ENCODE results near the gene TUSC2. TPM values are rescaled to one million over a fixed set of nuclear protein-coding genes. Genes with fewer than 3 reads are reported as not detected.

Gene TUSC2
- polyA plus RNA-seq, 1 donor from 2014 or later = 88.8 TPM

DNA sequence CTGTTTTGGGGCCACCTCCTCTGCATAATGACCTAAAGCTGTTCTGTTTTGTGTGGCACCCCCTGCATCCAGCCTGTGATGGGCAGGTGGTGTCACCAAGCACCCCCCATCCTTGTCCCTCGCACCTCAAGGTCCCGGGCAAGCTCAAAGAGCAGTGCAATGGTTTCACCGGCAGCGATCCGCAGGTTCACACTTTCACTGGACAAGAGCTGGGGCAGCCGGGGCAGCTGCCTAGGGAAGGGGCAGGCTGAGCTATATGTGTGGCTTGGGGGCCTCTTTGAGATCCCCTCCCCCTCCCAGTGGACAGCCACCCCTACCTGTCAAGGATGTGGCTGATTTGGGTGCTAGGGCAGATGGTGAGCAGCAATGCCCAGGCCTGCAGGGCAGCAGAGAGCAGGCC is 38.9 kb downstream of the TUSC2 start:
- no peaks in the 10 kb centered on the region for H3K9me2 ChIP-seq (ENCODE audit: insufficient read depth, low read length)
- no peaks in the 10 kb centered on the region for H3K36me3 ChIP-seq (ENCODE audit: insufficient read depth, low read length)
- TF ChIP-seq, protein P1, sequence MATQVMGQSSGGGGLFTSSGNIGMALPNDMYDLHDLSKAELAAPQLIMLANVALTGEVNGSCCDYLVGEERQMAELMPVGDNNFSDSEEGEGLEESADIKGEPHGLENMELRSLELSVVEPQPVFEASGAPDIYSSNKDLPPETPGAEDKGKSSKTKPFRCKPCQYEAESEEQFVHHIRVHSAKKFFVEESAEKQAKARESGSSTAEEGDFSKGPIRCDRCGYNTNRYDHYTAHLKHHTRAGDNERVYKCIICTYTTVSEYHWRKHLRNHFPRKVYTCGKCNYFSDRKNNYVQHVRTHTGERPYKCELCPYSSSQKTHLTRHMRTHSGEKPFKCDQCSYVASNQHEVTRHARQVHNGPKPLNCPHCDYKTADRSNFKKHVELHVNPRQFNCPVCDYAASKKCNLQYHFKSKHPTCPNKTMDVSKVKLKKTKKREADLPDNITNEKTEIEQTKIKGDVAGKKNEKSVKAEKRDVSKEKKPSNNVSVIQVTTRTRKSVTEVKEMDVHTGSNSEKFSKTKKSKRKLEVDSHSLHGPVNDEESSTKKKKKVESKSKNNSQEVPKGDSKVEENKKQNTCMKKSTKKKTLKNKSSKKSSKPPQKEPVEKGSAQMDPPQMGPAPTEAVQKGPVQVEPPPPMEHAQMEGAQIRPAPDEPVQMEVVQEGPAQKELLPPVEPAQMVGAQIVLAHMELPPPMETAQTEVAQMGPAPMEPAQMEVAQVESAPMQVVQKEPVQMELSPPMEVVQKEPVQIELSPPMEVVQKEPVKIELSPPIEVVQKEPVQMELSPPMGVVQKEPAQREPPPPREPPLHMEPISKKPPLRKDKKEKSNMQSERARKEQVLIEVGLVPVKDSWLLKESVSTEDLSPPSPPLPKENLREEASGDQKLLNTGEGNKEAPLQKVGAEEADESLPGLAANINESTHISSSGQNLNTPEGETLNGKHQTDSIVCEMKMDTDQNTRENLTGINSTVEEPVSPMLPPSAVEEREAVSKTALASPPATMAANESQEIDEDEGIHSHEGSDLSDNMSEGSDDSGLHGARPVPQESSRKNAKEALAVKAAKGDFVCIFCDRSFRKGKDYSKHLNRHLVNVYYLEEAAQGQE (IDR thresholded peaks at IDR 0.05; ENCODE audit: borderline replicate concordance) = no peak
- no peak for TF ChIP-seq RAD21 (conservative IDR thresholded peaks at IDR 0.05)
- TF ChIP-seq SMC3 (conservative IDR thresholded peaks at IDR 0.05; ENCODE audit: poor library complexity) = no peak
- no peak for TF ChIP-seq TAF1 (IDR thresholded peaks at IDR 0.05; ENCODE audit: low read depth)
- TF ChIP-seq POLR2AphosphoS5 (IDR thresholded peaks at IDR 0.05) = no peak
- no peaks in the 10 kb centered on the region for H4K20me1 ChIP-seq (ENCODE audit: insufficient read depth)
- H2AFZ ChIP-seq (ENCODE audit: low read depth, low read length) = no peak overlapping the region
- H3K27me3 ChIP-seq (ENCODE audit: insufficient read depth, low read depth, low read length) = no peaks in the 10 kb centered on the region
- no peaks in the 10 kb centered on the region for H3F3A ChIP-seq (ENCODE audit: insufficient read depth, low read length, poor library complexity, severe bottlenecking)
- no peaks in the 10 kb centered on the region for H3K9me3 ChIP-seq (ENCODE audit: low read length)
- no peak overlapping the region for H3K9ac ChIP-seq (ENCODE audit: low read length)
- peaks cover 6% of the 10 kb centered on the region for H3K79me2 ChIP-seq (replicated peaks; ENCODE audit: insufficient read depth, low read length)
- no peak overlapping the region for H3K27ac ChIP-seq (ENCODE audit: low read length)
- no peak overlapping the region for H3K4me3 ChIP-seq (ENCODE audit: low read length)
- no peak overlapping the region for H3K4me2 ChIP-seq (ENCODE audit: low read length)

GRCh38 chr3:50288387-50289007 is 39.5 kb downstream of the TUSC2 start:
- Histone ChIP-seq H3K36me3 (ENCODE audit: insufficient read depth, low read length) (no peaks in the 10 kb centered on the region), H3K4me2 (ENCODE audit: low read length) (no peak overlapping the region), H3K27me3 (ENCODE audit: insufficient read depth, low read depth, low read length) (no peaks in the 10 kb centered on the region), H3K9me2 (ENCODE audit: insufficient read depth, low read length) (no peaks in the 10 kb centered on the region), H3K27ac (ENCODE audit: low read length) (no peak overlapping the region), H2AFZ (ENCODE audit: low read depth, low read length) (no peak overlapping the region), H4K20me1 (ENCODE audit: insufficient read depth) (no peaks in the 10 kb centered on the region), H3K9me3 (ENCODE audit: low read length) (no peaks in the 10 kb centered on the region), H3K9ac (ENCODE audit: low read length) (no peak overlapping the region), H3F3A (ENCODE audit: insufficient read depth, low read length, poor library complexity, severe bottlenecking) (no peaks in the 10 kb centered on the region), H3K79me2 (replicated peaks; ENCODE audit: insufficient read depth, low read length) (peaks cover 6% of the 10 kb centered on the region), H3K4me3 (ENCODE audit: low read length) (no peak overlapping the region)
- TF ChIP-seq EP300 (conservative IDR thresholded peaks at IDR 0.05; ENCODE audit: poor library complexity, severe bottlenecking) = no peak
- no peak for TF ChIP-seq EZH2 (IDR thresholded peaks at IDR 0.05; ENCODE audit: borderline replicate concordance, insufficient read depth, low read length, poor library complexity, severe bottlenecking)
- TF ChIP-seq SMC3 (conservative IDR thresholded peaks at IDR 0.05; ENCODE audit: poor library complexity) = no peak
- TF ChIP-seq, protein P2, sequence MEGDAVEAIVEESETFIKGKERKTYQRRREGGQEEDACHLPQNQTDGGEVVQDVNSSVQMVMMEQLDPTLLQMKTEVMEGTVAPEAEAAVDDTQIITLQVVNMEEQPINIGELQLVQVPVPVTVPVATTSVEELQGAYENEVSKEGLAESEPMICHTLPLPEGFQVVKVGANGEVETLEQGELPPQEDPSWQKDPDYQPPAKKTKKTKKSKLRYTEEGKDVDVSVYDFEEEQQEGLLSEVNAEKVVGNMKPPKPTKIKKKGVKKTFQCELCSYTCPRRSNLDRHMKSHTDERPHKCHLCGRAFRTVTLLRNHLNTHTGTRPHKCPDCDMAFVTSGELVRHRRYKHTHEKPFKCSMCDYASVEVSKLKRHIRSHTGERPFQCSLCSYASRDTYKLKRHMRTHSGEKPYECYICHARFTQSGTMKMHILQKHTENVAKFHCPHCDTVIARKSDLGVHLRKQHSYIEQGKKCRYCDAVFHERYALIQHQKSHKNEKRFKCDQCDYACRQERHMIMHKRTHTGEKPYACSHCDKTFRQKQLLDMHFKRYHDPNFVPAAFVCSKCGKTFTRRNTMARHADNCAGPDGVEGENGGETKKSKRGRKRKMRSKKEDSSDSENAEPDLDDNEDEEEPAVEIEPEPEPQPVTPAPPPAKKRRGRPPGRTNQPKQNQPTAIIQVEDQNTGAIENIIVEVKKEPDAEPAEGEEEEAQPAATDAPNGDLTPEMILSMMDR (IDR thresholded peaks at IDR 0.05; ENCODE audit: poor library complexity, severe bottlenecking) = no peak
- no peak for TF ChIP-seq TAF1 (IDR thresholded peaks at IDR 0.05; ENCODE audit: low read depth)

DNA sequence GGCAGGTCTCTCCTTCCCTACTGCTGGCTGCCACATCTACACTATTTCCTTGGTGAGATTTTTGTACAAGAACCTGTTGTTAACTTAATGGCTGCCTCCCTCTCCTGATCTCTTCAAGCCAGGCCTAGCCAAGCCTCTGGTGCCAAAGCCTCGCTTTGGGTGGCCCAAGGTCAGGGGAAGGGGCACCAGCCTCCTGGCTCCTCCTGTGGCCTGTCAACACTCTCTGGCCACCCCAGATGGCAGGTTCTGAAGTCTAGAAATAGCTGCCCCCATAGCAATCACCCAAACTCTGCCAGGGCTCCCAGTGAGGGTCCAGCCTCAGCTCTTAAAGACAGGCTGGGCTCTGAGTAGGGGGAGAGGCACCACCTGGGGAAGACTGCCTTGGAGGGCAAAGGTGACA is 40.8 kb downstream of the TUSC2 start:
- H3K36me3 ChIP-seq (ENCODE audit: insufficient read depth, low read length) = no peaks in the 10 kb centered on the region
- TF ChIP-seq TAF1 (IDR thresholded peaks at IDR 0.05; ENCODE audit: low read depth) (no peak), SMC3 (conservative IDR thresholded peaks at IDR 0.05; ENCODE audit: poor library complexity) (no peak)
- no peaks in the 10 kb centered on the region for H4K20me1 ChIP-seq (ENCODE audit: insufficient read depth)
- no peaks in the 10 kb centered on the region for H3K9me3 ChIP-seq (ENCODE audit: low read length)
- H3K27ac ChIP-seq (ENCODE audit: low read length) = no peak overlapping the region
- H2AFZ ChIP-seq (ENCODE audit: low read depth, low read length) = no peak overlapping the region
- no peak overlapping the region for H3K9ac ChIP-seq (ENCODE audit: low read length)
- H3K4me3 ChIP-seq (ENCODE audit: low read length) = no peak overlapping the region
- no peak overlapping the region for H3K4me2 ChIP-seq (ENCODE audit: low read length)
- H3K79me2 ChIP-seq (replicated peaks; ENCODE audit: insufficient read depth, low read length) = peaks cover 6% of the 10 kb centered on the region
- no peaks in the 10 kb centered on the region for H3F3A ChIP-seq (ENCODE audit: insufficient read depth, low read length, poor library complexity, severe bottlenecking)
- H3K9me2 ChIP-seq (ENCODE audit: insufficient read depth, low read length) = no peaks in the 10 kb centered on the region
- no peaks in the 10 kb centered on the region for H3K27me3 ChIP-seq (ENCODE audit: insufficient read depth, low read depth, low read length)

All from neural cell (in vitro differentiated cells).